ENCODE measurements around the gene NT5DC2. TPM values are rescaled to one million over a fixed set of nuclear protein-coding genes. Genes with fewer than 3 reads are reported as not detected.

Gene NT5DC2
- total RNA-seq, 2 donors from 2014 or later: 47.6 to 83.4 TPM

DNA sequence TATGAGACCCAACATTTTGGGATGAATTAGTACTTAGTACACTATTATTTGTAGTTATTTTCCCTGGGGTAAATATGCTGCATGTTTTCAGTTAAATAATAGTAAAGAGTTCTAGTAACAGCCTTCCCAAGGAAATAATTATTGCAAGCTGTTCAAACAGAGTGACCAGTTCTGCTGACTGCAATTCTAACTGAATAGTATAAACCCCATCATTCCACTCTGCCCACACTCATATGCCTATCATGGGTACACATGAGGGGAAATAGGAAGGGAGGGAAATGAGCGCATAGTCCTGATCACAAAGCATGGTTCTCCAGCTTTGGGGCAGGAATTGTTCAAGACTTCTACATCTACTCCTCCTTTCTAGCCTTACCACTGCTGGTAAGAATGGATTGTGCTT, 21.4 kb upstream of the NT5DC2 start:
- Histone ChIP-seq H3K27me3 (replicated peaks; ENCODE audit: insufficient read depth) (no peaks in the 10 kb centered on the region), H3K36me3 (peaks cover 30% of the 10 kb centered on the region), H3K9me3 (no peaks in the 10 kb centered on the region), H3K27ac (no peak overlapping the region), H3K4me3 (no peak overlapping the region), H3K4me1 (ENCODE audit: control insufficient read depth in 1 of 2, low read depth in 2 of 2) (no peaks in the 10 kb centered on the region)
- TF ChIP-seq, protein P1, sequence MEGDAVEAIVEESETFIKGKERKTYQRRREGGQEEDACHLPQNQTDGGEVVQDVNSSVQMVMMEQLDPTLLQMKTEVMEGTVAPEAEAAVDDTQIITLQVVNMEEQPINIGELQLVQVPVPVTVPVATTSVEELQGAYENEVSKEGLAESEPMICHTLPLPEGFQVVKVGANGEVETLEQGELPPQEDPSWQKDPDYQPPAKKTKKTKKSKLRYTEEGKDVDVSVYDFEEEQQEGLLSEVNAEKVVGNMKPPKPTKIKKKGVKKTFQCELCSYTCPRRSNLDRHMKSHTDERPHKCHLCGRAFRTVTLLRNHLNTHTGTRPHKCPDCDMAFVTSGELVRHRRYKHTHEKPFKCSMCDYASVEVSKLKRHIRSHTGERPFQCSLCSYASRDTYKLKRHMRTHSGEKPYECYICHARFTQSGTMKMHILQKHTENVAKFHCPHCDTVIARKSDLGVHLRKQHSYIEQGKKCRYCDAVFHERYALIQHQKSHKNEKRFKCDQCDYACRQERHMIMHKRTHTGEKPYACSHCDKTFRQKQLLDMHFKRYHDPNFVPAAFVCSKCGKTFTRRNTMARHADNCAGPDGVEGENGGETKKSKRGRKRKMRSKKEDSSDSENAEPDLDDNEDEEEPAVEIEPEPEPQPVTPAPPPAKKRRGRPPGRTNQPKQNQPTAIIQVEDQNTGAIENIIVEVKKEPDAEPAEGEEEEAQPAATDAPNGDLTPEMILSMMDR (IDR thresholded peaks at IDR 0.05): no peak
- ATAC-seq (ENCODE audit: insufficient number of reproducible peaks, low FRiP score, low read depth) (no peak), DNase-seq (ENCODE audit: low spot score) (no peak)

DNA sequence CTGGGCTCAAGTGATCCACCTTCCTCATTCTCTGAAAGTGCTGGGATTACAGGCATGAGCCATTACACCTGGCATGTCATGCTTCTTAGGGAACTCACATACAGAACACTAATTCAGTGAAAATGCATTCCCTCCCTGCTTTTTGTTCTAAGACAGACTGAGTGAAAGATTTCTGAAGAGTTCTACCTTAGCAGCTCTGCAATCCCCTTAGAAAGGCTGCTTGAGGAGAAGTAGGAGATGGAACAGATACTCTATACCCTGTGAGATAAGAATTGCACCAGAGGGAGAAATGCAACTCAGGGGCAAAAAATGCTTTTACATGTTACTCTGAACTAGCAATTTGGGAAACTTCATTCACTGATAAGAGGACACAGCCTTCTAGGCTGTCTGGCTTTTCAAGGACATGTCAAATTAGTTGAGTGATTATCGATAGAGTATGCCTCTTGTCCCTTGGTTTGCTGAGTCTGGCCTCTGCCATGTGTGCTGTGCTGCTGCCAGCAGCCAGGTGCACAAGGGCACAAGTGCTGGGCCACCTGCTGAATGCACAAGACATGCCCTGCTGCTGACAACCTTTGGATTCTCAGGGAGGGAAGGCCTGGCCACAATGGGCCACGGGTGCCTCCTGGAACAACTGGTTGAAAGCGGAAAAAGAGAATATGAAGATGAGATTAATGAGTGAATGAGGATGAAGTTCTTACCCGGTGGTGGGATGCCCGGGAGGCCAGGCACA, 20.5 kb upstream of the NT5DC2 start:
- TF ChIP-seq, protein P1 (IDR thresholded peaks at IDR 0.05): no peak
- H3K9me3 ChIP-seq: no peaks in the 10 kb centered on the region
- H3K4me3 ChIP-seq: no peak overlapping the region
- DNase-seq (ENCODE audit: low spot score) (no peak), ATAC-seq (ENCODE audit: insufficient number of reproducible peaks, low FRiP score, low read depth) (no peak)
- H3K27ac ChIP-seq: no peak overlapping the region
- no peaks in the 10 kb centered on the region for H3K4me1 ChIP-seq (ENCODE audit: control insufficient read depth in 1 of 2, low read depth in 2 of 2)
- peaks cover 33% of the 10 kb centered on the region for H3K36me3 ChIP-seq
- no peaks in the 10 kb centered on the region for H3K27me3 ChIP-seq (replicated peaks; ENCODE audit: insufficient read depth)

DNA sequence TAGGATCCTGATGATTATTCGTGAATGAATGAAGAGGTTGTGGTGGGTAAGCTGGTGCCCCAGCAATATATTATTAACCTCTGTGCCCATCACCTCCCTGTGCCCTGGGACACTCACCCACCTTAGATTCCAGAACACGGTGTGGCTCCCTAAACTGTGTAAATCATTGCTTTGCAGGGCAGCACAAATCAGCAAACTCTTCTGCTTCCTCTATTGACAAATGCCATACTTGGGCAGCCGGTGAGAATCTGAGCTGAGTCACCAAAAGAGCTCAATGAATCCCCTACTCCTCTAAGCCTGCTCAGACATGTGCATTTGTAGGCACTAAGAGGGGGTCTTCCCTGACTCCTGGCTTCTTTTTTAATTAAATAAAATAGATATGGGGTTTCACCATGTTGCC, 18.4 kb upstream of the NT5DC2 start:
- ATAC-seq (ENCODE audit: insufficient number of reproducible peaks, low FRiP score, low read depth) (no peak), DNase-seq (ENCODE audit: low spot score) (no peak)
- no peaks in the 10 kb centered on the region for H3K4me1 ChIP-seq (ENCODE audit: control insufficient read depth in 1 of 2, low read depth in 2 of 2)
- H3K27me3 ChIP-seq (replicated peaks; ENCODE audit: insufficient read depth): no peaks in the 10 kb centered on the region
- no peak overlapping the region for H3K4me3 ChIP-seq
- no peak overlapping the region for H3K27ac ChIP-seq
- H3K9me3 ChIP-seq: no peaks in the 10 kb centered on the region
- TF ChIP-seq, protein P1 (IDR thresholded peaks at IDR 0.05): no peak
- peaks cover 37% of the 10 kb centered on the region for H3K36me3 ChIP-seq

DNA sequence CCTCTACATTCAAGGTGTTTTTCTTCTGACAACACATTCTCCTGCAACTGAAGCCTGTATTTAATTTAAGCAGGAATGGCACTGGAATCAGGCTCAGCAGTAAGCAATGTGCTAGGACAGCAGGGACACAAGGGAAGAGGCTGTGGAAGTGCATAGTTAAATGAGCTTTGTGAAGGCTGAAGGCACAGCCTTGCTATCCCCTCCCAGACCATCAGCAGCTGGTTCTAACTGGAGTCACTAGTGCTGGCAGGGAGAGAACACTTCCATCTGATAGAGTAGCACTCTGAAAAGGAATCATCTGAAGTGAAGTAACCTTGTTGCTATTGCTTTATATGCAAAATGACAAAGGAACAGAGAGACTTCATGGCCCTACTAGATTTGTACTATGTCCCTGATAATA, 17.5 kb upstream of the NT5DC2 start:
- ATAC-seq (ENCODE audit: insufficient number of reproducible peaks, low FRiP score, low read depth): no peak
- H3K36me3 ChIP-seq: peaks cover 37% of the 10 kb centered on the region

DNA sequence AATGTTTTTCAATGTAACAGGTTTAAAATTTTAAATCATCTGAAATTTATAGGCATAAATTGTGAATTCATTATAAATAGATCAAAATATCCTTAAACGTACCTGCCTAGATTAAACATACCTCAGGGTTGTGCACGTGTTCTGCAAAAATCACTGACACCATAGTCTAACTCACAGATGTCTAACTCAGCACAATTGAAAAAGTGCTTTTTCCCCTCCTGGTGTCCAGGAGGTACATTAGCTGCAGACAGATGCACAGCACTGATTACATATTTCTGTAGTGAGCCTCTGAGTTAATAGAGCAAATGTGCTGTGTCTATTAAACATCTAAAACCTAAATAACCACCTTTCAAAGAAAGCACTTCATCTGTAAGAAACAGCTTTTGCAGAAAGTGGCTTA, 13.5 kb upstream of the NT5DC2 start:
- H3K36me3 ChIP-seq: peaks cover 28% of the 10 kb centered on the region
- H3K27ac ChIP-seq: no peak overlapping the region
- H3K9me3 ChIP-seq: no peaks in the 10 kb centered on the region
- no peaks in the 10 kb centered on the region for H3K4me1 ChIP-seq (ENCODE audit: control insufficient read depth in 1 of 2, low read depth in 2 of 2)
- DNase-seq (ENCODE audit: low spot score) (no peak), ATAC-seq (ENCODE audit: insufficient number of reproducible peaks, low FRiP score, low read depth) (no peak)
- TF ChIP-seq, protein P1 (IDR thresholded peaks at IDR 0.05): no peak
- H3K27me3 ChIP-seq (replicated peaks; ENCODE audit: insufficient read depth): no peaks in the 10 kb centered on the region
- no peak overlapping the region for H3K4me3 ChIP-seq

More for the DNA sequence above, 17.5 kb upstream of the NT5DC2 start:
- H3K4me3 ChIP-seq: no peak overlapping the region
- no peak for DNase-seq (ENCODE audit: low spot score)
- H3K27me3 ChIP-seq (replicated peaks; ENCODE audit: insufficient read depth): no peaks in the 10 kb centered on the region
- no peaks in the 10 kb centered on the region for H3K4me1 ChIP-seq (ENCODE audit: control insufficient read depth in 1 of 2, low read depth in 2 of 2)
- no peak overlapping the region for H3K27ac ChIP-seq
- TF ChIP-seq, protein P1 (IDR thresholded peaks at IDR 0.05): no peak
- H3K9me3 ChIP-seq: no peaks in the 10 kb centered on the region

Measured in thoracic aorta (tissue), 2 donors.